D721Med (cell line): ENCODE results near the gene BRD8.

Experiments
- DNase-seq: peaks from one replicate; pipeline ENCODE4 v3.0.0; 2011; ENCODE audit warnings: low spot score; ENCODE audit not compliant: insufficient read length
- FAIRE-seq: peaks from 2 replicates; lab custom pipeline; 2011; peaks lifted over from hg19 to GRCh38; lab: Jason Lieb, UNC
- CTCF ChIP-seq: IDR thresholded peaks from 2 replicates; pipeline ENCODE4 v1.5.1; 2012; ENCODE audit warnings: mild to moderate bottlenecking, control low read depth; ENCODE audit not compliant: insufficient read depth; ENCODE audit errors: missing control alignments

The BRD8 gene

GRCh38 chr5:138180183-138180782 is 1.9 kb upstream of the BRD8 start:
- DNase-seq: no peak
- no peak for FAIRE-seq

GRCh38 chr5:138179277-138179857 is 937 bp upstream of the BRD8 start:
- no peak for TF ChIP-seq CTCF
- no peak for DNase-seq

More at GRCh38 chr5:138180183-138180782, 1.9 kb upstream of the BRD8 start:
- peak; percentile 62 for TF ChIP-seq CTCF

GRCh38 chr5:138177941-138178515 is 402 bp downstream of the BRD8 start:
- TF ChIP-seq CTCF: no peak
- FAIRE-seq: no peak
- DNase-seq: no peak

More at GRCh38 chr5:138179277-138179857, 937 bp upstream of the BRD8 start:
- no peak for FAIRE-seq

- no peak for TF ChIP-seq CTCF
- no peak for FAIRE-seq
- DNase-seq: no peak
Measured at GRCh38 chr5:138170299-138170698, 8.1 kb downstream of the BRD8 start.

GRCh38 chr5:138169124-138169523 is 9.3 kb downstream of the BRD8 start:
- TF ChIP-seq CTCF: no peak
- DNase-seq (no peak), FAIRE-seq (no peak)

- TF ChIP-seq CTCF: no peak
- DNase-seq (no peak), FAIRE-seq (no peak)
Measured at GRCh38 chr5:138163721-138164120, 14.7 kb downstream of the BRD8 start.

- DNase-seq: no peak
- no peak for TF ChIP-seq CTCF
- FAIRE-seq: no peak
Measured at GRCh38 chr5:138160706-138161105, 17.7 kb downstream of the BRD8 start.
